GM21528 (cell line): Measurements from ENCODE around the gene NAA20.

Experiments
- ATAC-seq: cut with Tn5 transposase; IDR thresholded peaks from one replicate; pipeline ENCODE4 v1.9.1; 2021; ENCODE audit warnings: mild to moderate bottlenecking, moderate library complexity; ENCODE audit not compliant: unreplicated experiment, low FRiP score

Gene NAA20

GRCh38 chr20:20014659-20015058 lies 2.5 kb upstream of the NAA20 start:
- no peak for ATAC-seq

DNA sequence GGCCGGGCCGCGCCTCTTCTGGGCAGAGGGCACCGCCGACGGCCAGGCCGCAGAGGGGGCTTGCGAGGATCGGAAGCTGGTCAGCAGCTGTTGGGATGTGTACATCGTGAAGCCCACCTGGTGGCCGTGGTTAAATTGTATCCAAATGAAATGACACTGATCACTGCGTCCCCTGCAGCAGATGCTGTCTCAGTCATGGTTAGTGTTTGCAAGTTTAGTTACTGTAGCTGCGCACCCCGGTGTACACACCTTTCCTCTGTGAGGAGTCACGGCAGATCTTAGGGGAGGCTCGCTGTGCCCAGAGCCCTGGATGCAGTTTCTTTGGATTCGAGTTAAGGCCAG lies 653 bp downstream of the NAA20 start:
- peak; percentile 24 for ATAC-seq

GRCh38 chr20:20018366-20018765 lies 1.2 kb downstream of the NAA20 start:
- ATAC-seq: no peak

DNA sequence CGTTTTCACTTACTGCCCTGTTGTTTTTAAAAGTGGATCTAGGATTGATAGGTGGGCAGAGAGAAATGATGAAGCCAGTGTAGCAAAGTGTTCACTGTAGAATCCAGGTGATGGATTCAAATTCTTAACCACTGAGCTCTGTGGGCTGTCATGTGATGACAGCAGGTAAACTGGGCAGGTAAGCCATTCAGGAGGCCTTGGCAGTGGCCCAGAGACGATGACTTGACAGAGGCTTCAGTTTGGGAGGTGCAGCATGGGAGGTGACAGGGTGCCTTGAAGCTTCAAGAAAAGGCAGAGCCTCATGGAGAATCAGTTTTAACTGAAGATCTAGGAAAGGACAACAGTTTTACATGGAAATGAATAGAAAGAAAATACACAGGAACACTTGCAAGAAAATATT lies 2.0 kb downstream of the NAA20 start:
- no peak for ATAC-seq

DNA sequence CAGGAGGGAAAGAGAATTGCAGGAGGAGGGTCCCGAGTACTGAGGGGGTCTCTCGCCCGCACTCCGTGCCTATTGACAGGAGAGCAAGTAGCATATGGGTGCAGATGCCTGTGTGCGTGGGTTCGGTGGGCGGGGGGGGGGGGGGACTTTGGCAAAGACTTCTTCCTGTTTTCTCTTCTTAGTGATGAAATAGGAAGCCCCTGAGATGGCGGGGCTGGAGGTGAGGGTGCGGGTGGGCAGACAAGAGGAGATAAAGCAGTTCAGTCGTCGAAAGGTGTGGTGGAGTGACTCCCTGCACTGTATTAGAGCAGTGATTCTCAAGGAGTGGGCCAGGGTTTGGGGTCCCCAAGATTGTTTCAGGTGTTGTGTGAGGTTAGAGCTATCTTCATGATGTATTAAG lies 3.7 kb downstream of the NAA20 start:
- ATAC-seq: no peak

DNA sequence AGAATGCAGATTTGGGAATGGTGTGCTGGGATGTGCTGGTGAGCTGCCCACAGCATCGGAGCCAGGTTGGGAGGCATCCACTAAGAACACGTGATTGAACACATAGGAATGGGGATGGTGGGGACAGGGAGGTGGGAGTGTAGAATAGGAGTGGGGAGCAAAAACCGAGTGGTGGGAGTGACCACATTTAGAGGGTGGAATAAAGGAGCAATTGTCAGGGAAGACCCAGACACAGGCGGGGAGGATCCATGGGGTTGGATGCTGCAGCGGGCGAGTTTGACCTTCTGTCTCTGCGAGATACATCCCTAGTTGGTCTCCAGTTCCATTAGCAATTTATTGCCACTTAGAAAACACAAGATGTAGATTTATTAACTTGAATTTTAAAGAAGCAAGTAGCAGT lies 4.7 kb downstream of the NAA20 start:
- ATAC-seq: no peak

GRCh38 chr20:20022498-20022897 lies 5.3 kb downstream of the NAA20 start:
- peak; percentile 69 for ATAC-seq

DNA sequence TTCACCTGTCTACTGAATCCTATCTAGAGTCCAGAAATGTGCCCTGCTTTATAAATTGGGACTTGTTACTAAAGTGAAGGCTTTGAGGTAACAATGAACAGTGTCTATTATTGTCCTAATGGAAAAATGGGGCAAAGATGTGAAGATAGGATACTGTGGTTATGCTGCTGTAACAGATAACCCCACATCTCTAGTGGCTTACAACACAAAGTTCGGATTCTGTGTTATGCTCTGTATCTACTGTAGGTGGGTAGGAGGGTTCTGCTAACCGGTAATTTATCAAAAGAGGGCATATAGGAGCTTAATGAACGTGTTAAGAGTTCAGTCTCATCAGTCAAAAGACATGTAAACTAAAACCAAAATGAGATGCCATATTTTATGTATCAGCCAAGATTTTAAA lies 6.2 kb downstream of the NAA20 start:
- no peak for ATAC-seq

DNA sequence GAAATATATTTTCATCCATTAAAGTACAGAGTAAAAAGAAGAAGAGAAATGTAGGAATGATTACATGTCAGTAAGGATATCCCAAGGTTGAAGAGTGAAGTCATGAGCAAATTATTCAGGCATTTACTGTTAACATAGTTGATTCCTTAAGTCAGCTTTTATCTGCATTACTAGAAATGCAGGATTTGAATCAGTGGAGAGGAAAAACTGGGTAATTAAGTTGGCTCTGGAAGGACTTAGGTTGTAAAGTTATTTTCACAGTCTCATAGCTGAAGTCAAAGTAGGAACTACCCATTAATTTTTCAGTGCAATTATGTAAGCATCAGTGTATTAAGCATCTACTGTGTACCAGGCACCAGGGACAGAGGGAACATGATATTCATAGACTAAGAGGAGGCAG lies 7.8 kb downstream of the NAA20 start:
- ATAC-seq: no peak

- no peak for ATAC-seq
These were observed 10.1 kb downstream of the NAA20 start for GRCh38 chr20:20027284-20027683.

- no peak for ATAC-seq
These were observed 14.6 kb downstream of the NAA20 start for GRCh38 chr20:20031790-20032189.

- ATAC-seq: no peak
These were observed 17.3 kb downstream of the NAA20 start for GRCh38 chr20:20034486-20034885.

DNA sequence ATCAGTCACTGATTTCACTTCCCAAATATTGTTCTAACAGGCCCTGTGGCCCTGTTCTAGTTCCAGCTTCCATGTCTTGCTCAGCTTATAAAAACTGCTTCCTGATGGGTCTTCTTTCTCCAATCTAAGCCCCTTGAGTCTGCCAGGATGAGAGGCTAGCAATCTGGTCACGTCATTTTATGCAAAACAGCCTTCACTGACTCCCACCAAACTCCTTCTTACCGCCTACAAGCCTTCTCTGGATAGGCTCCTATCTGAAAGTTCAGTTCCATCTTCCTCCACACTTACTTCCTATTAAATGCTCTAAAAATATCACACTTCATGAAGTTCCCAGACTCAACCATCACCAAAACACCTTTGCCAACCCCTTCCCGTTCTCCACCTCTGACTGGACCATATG lies 19.6 kb downstream of the NAA20 start:
- ATAC-seq: no peak

- no peak for ATAC-seq
These were observed 20.8 kb downstream of the NAA20 start for GRCh38 chr20:20037960-20038359.

DNA sequence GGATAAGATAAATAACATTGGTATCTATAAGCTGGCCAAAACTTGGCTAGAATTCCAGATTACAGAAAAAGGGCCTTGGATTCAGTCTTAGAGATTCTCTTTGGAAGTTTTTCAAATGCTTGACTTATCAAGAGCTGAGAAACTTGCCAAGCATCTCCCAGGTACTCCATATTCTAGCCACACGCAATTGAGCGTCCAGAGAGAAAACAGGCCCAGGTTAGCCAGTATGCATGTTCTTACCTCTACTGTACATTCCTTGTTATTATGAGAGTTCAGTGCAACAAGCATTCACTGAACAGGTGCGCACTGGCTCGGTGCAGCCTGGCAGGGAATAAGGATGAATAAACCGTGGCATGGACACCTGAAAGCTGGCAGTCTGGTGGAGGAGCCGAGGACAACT lies 21.4 kb downstream of the NAA20 start:
- ATAC-seq: no peak

GRCh38 chr20:20039752-20040387 lies 22.7 kb downstream of the NAA20 start:
- ATAC-seq: no peak

DNA sequence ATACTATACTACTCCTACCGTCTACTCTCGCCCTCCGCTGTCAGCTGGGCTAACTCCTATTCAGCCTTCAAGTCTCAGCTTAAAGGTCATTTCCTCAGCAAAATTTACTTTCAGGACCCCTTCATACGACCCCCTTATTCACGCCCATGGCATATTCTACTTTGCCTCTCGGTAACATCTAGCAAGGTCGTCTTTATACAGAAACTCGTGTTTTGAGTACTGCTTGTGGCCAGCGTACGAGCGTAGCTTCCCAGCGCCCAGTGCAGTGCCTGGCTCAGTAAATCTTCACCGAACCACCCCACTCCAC lies 34.6 kb downstream of the NAA20 start:
- no peak for ATAC-seq

GRCh38 chr20:20052074-20052970 lies 35.2 kb downstream of the NAA20 start, which contains the start of the genes CFAP61 and CRNKL1:
Gene CFAP61 (plus strand): TSS chr20:20052532. CDS start chr20:20056654, 4,122 bp downstream.
Gene CRNKL1 (minus strand): TSS chr20:20052466. CDS start chr20:20052342, 124 bp downstream.
- peak; percentile 97 for ATAC-seq

GRCh38 chr20:20060234-20060998 lies 43.3 kb downstream of the NAA20 start:
- no peak for ATAC-seq

GRCh38 chr20:20063941-20064702 lies 47.0 kb downstream of the NAA20 start:
- no peak for ATAC-seq

- no peak for ATAC-seq
These were observed 48.2 kb downstream of the NAA20 start for GRCh38 chr20:20065361-20065760.
